HG03342 (cell line): ENCODE results near the gene PIP4K2C.
A peak's percentile ranks its signal among the peaks of the same experiment; 100 is the strongest.

Source experiments
- ATAC-seq: cut with Tn5 transposase; IDR thresholded peaks from one replicate; pipeline ENCODE4 v1.9.1; 2021; ENCODE audit warnings: mild to moderate bottlenecking, moderate library complexity; ENCODE audit not compliant: unreplicated experiment

Gene PIP4K2C

GRCh38 chr12:57590864-57591781, at the start of gene PIP4K2C:
PIP4K2C (plus strand) TSS chr12:57591192; CDS start chr12:57591290, 98 bp downstream.
- peak; percentile 96 for ATAC-seq

DNA sequence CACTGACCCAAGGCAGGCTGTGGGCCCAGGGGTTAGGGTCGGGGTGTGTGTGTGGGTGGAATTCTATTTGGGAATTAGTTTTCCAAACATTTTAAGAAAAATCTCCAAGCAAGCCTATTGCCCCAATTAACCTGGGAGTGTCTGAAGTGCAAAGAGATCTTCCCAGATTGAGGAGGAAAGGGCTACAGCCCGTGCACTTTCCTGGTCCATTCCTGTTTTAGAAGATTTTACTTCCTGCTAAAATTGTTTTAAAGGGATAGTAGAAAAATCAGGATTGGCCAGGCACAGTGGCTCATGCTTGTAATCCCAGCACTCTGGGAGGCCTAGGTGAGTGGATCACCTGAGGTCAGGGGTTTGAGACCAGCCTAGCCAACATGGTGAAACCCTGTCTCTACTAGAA, 49.3 kb upstream of the PIP4K2C start:
- ATAC-seq: no peak

GRCh38 chr12:57543581-57543980, 47.4 kb upstream of the PIP4K2C start:
- no peak for ATAC-seq

DNA sequence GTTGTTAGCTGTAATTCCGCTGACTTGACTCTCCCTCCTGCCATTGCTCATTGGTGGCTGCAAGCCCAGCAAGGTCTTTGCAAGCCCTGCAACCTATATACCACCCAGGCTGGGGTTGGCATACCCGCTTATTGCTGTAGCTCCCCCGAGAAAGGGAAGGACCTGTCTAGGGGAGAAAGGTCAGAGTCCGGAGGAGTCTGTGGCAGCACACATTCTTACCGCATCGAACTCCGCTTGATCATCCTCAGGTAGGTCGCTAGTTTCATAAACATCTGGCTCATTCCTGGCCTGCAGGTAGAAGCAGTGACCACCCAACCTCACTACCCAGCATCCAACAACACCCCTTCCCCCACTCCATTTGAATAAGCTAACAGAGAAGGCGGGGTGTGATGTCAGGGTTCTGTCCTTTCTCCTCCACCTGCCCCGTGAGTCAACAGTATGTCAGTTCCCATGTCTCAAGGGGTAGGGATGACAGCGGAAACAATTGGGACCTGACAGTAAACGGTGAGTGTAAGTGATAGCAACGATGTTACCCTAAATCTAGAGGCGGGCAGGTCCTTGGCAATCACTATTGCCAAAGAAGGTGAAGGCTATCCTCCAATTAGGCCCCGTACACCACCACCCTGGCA, 45.1 kb upstream of the PIP4K2C start:
- no peak for ATAC-seq

GRCh38 chr12:57546438-57547287, 44.3 kb upstream of the PIP4K2C start, which contains the start of gene DCTN2:
DCTN2 (minus strand) TSS chr12:57547192; CDS start chr12:57547063, 129 bp downstream.
- peak; percentile 98 for ATAC-seq

DNA sequence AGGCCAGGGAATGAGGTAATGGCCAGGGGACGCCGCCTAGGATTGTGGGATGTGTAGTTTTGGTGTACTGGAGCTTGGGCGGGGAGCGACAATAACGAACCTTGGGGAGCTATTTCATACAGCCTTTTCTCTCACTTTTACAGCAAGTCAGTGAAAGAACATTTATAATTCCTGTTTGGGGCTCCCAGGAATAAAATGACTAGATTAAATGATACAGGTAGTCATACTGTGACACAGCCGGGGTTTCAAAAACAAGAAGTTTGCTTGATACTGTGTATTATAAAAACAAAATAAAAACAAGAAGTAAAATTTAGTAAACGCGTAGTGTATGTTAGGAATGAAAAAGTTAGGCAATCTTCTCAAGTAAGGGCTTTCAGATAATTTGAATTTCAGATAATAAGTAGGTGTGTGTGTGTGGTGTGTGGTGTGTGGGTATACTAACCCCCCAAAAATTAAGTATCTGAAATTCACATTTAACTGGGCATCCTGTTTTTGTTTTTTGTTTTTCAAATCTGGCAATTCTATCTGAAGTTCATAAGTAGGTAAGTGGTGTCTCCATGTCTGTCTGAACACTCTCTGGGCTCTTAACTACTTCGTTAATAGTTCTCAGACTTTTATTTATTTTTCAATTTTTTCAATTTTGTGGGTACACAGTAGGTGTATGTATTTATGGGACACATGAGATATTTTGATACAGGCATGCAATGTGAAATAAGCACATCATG, 43.5 kb upstream of the PIP4K2C start:
- ATAC-seq: no peak

DNA sequence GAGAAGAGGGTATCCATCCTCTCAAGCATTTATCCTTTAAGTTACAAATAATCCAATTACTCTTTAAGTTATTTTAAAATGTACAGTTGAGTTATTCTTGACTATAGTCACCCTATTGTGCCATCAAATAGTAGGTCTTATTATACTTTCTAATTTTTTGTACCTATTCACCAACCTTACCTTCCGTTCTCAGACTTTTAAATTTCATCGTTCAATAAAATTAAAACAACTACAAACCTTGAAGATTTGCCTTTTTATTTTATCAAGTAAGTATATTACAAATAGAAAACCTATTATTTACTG, 43.0 kb upstream of the PIP4K2C start:
- ATAC-seq: no peak

DNA sequence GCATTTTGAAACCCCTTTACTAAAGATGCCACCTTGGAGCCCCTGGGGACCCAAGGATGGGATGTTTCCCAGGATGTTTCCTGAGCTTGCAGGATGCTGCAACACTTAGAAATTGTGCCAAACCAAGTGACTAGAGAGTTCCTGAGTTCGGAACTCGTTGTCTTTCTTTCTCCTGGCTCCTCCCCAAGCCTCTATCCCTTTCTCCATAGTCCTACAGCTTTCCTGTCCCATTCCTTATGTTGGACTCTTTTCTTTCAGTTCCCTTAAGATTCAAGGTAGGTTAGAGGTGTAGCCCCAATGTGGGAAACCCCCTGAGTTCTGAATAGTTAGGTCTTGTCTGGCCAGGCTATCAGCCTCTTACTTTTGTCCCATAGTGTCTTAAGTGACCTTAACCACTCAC, 42.5 kb upstream of the PIP4K2C start:
- no peak for ATAC-seq

GRCh38 chr12:57549203-57549908, 41.6 kb upstream of the PIP4K2C start:
- no peak for ATAC-seq

- ATAC-seq: peak; percentile 31
Observed at GRCh38 chr12:57549909-57550640, 40.9 kb upstream of the PIP4K2C start, which contains the start of gene KIF5A. KIF5A (plus strand) TSS chr12:57550044; CDS start chr12:57550272, 228 bp downstream.

DNA sequence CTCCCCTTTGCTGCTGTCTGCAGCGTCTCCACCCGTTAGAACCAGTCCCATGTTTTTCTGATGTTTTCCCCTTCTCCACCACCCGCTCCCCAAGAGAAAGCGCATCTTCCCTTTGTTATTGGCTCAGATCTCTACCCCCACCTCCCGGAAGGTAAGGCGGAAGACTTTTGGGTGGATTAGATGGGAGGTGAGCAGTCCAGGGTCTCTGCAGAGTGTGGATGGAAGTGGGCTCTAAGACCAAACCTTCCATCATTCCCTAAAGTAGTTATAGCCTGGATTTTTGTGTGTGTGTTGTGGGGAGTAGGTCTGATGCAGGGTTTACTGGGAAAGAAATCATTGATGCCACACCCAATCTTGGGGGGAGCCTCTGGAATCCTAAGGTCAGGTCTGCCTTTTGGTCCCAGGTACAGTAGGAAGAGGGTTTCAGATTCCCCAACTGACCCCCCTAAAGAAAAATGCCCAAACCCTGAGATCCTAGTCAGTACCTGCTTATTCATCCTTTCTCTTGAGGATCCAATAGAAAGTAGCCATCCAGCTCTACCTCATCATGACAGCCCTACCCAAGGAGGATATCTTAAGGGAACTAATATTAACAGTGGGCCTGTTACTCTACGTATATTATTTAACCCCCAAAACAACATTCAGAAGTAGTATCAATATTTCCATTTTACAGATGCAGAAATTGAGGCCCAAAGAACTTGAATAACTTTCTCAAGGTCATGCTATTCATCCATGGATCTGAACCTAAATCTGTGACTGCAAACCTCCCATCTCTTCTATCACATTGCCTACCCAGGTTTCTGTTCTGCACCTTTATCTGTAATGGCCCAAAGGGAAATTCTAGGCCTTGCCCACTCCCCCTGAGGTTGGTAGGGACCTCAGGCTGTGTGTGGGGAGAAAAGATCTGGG, 40.1 kb upstream of the PIP4K2C start:
- ATAC-seq: no peak

DNA sequence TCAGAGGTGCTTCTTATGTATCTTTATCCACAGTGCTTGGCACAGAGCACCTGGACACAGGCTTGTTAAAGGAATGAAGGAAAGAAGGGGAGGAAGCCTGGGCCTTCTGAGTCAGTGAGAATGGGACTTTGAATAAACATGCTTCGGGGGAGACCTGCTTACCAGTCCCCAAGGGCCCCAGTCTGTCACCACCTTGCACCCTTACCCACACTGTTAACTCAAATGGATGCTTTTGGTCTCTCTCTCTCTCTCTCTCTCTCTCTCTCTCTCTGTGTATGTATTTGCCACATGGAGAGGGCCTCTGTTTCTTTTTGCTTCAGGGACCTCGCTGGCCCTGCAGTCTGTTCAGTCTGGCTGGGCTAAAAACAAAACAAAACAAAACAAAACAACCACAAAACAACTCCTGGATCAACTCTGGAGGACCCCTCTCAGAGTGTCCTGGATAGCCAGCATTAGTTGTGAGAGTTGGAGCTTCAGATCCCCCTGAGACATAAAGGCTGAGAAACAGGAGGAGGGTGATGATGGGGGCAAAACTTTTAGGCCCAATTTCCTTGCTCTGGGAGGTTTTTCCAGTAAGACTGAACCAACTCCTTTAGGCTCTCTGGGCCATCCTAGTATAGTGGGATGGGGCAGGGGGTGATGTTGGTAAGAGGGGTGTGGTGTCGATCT, 39.2 kb upstream of the PIP4K2C start:
- ATAC-seq: no peak

GRCh38 chr12:57552306-57552651, 38.7 kb upstream of the PIP4K2C start:
- ATAC-seq: no peak

- no peak for ATAC-seq
Observed at GRCh38 chr12:57552835-57553313, 38.1 kb upstream of the PIP4K2C start.

DNA sequence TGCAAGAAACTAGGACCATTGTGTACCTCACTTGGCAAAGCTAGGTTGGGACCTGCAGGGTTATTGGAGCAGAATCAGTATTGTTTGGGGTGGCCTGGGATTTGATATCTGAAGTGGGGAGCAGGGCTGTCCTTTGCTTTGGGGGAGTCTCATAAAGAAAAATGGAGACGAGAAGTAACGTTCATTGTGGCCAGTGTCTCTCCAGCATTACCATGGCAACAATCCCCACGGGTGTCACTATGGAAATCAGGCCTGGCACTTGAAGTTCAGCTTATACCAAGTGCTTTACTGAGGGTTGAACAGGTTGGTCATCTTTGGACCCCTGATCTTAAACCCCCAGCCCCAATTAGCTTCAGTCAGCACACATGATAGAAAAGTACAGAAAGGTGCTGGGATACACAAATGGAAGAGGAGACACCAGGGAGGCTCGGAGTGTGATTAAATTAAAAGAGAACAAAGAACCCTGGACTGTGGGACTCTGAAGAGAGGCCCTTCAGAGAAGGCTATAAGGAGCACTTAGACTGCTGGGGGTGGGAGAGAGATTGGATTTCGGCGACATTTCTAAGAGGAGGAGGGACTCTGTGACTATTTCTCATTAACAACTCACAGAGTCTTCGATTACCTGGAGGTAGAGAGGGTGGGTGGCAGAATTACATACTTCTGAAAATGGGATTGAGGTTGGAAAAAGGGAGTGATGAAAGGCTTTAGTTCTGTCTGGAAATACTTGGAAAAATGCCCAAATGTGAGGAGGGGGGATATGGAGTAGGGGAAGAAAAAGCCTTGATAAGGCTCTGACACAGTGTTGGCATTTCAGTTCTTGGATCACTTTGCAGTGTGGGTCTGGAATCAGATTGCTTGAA, 37.4 kb upstream of the PIP4K2C start:
- no peak for ATAC-seq

DNA sequence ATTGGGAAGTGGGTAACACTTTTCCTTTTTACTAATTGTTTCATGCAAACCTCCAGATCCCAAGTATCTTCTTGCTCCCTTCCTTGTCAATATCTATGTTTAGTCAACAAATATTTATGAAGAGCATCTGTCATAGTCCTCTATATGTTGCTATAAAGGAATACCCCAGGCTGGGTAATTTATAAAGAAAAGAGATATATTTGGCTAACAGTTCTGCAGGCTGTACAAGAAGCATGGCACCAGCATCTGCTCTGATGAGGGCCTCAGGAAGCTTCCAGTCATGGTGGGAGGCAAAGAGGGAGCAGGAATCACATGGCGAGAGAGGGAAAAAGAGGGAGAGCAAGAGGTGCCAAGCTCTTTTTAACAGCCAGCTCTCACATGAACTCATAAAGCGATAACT, 36.5 kb upstream of the PIP4K2C start:
- ATAC-seq: no peak

- no peak for ATAC-seq
Observed at GRCh38 chr12:57554897-57555296, 36.1 kb upstream of the PIP4K2C start.
